ENCODE measurements around the gene GBA3. TPM values are rescaled to one million over a fixed set of nuclear protein-coding genes. Genes with fewer than 3 reads are reported as not detected.

Gene GBA3
- total RNA-seq, 4 donors from 2014 or later: 0.85 to 1.1 (median 0.98) TPM; not detected in 1

DNA sequence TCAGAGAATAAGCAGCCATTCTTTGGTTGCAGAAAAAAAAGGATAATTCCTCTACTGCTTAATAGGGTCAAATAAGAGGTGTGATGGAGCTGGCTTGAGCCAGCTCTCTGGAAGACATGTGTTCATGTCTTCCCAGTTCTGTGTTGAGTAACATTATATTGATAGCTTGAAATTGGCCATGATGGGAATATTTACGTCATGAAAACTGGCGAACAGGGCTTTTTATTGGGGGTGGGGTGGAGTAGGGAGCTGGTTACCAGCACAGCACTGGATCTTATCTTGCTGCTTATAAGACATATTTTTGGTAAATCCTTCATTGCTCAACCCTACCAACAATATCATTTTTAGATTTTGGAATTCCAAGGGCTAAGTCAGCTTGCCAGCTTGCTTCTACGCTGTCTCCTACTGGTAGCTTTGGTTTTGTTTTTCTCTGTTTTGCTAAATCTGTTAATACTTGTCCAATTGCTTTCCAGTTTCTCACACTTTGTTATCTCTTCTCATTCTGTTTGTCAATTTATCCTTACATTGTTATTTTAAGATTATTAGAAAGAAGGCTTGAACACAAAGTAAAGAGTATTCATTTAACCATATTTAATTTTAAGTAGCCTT, 25.3 kb upstream of the GBA3 start:
- TF ChIP-seq, protein P1, sequence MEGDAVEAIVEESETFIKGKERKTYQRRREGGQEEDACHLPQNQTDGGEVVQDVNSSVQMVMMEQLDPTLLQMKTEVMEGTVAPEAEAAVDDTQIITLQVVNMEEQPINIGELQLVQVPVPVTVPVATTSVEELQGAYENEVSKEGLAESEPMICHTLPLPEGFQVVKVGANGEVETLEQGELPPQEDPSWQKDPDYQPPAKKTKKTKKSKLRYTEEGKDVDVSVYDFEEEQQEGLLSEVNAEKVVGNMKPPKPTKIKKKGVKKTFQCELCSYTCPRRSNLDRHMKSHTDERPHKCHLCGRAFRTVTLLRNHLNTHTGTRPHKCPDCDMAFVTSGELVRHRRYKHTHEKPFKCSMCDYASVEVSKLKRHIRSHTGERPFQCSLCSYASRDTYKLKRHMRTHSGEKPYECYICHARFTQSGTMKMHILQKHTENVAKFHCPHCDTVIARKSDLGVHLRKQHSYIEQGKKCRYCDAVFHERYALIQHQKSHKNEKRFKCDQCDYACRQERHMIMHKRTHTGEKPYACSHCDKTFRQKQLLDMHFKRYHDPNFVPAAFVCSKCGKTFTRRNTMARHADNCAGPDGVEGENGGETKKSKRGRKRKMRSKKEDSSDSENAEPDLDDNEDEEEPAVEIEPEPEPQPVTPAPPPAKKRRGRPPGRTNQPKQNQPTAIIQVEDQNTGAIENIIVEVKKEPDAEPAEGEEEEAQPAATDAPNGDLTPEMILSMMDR (IDR thresholded peaks at IDR 0.05; ENCODE audit: low read depth): no peak

- TF ChIP-seq, protein P1 (IDR thresholded peaks at IDR 0.05; ENCODE audit: low read depth): no peak
Observed at GRCh38 chr4:22668301-22668700, 24.4 kb upstream of the GBA3 start.

GRCh38 chr4:22668702-22669101, 24.0 kb upstream of the GBA3 start:
- TF ChIP-seq, protein P1 (IDR thresholded peaks at IDR 0.05; ENCODE audit: low read depth): no peak

GRCh38 chr4:22670956-22671355, 21.8 kb upstream of the GBA3 start:
- TF ChIP-seq, protein P1 (IDR thresholded peaks at IDR 0.05; ENCODE audit: low read depth): no peak

DNA sequence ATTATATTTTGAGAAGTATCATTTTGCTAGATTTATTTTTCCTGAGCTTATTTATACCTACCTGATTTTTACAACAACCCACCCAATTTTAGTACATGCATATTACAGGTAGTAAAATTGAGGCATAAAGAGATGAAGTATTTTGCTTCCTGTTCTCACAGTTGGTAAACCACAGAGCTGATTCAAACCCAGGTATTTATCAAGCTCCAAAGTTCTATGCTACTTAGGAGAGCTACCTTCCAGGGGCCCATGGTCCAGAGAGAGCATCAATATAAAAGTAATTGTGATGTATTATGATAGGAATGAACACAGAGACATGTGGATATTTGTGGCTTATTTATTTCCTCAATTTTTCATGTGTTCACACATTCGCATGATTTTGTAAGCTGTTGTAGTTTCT, 20.2 kb upstream of the GBA3 start:
- TF ChIP-seq, protein P1 (IDR thresholded peaks at IDR 0.05; ENCODE audit: low read depth): no peak

- TF ChIP-seq, protein P1 (IDR thresholded peaks at IDR 0.05; ENCODE audit: low read depth): no peak
Observed at GRCh38 chr4:22672944-22673343, 19.8 kb upstream of the GBA3 start.

- TF ChIP-seq, protein P1 (IDR thresholded peaks at IDR 0.05; ENCODE audit: low read depth): no peak
Observed at GRCh38 chr4:22674700-22675099, 18.0 kb upstream of the GBA3 start.
